Sigmoid colon (tissue), 7 donors: Measurements from ENCODE around the gene DNAI1. TPM values are rescaled to one million over a fixed set of nuclear protein-coding genes. Genes with fewer than 3 reads are reported as not detected.

Experiments used
- DNase-seq: peaks from one replicate; pipeline ENCODE4 v3.0.0-alpha.2; 2019
- H3K27ac ChIP-seq, 4 donors: fragments of 200-600 bp; sonication (generic); one replicate each; pipeline ENCODE4 v1.5.1; 2016 to 2019; ENCODE audit warnings: mild to moderate bottlenecking in 1 of 4
- H3K27me3 ChIP-seq, 3 donors: fragments of 200-600 bp; sonication (generic); one replicate each; pipeline ENCODE4 v1.5.1; 2019; ENCODE audit warnings: mild to moderate bottlenecking in 1 of 3
- H3K36me3 ChIP-seq, 4 donors: fragments of 200-600 bp; sonication (generic); one replicate each; pipeline ENCODE4 v1.5.1; 2016 to 2019
- H3K4me1 ChIP-seq, 4 donors: fragments of 200-600 bp; sonication (generic); one replicate each; pipeline ENCODE4 v1.5.1; 2017 to 2019
- H3K4me3 ChIP-seq, 4 donors: fragments of 200-600 bp; sonication (generic); one replicate each; pipeline ENCODE4 v1.5.1; 2017 to 2019; ENCODE audit warnings: mild to moderate bottlenecking in 2 of 4, moderate library complexity in 1 of 4
- H3K9me3 ChIP-seq, 4 donors: fragments of 200-600 bp in 3 of 4; sonication (generic) in 3 of 4; one replicate each; pipeline versions ENCODE4 v1.5.1 to v1.6.1; 2013 to 2019
- EP300 ChIP-seq, 4 donors: sonication (generic); formaldehyde crosslinking; IDR thresholded peaks; one replicate each; pipeline ENCODE4 v1.6.1; 2017; ENCODE audit warnings: antibody characterized with exemption in 4 of 4
- POLR2A ChIP-seq, 2 donors: fragments of 450-650 bp; IDR thresholded peaks; one replicate each; pipeline ENCODE4 v1.6.1; 2016; ENCODE audit warnings: antibody characterized with exemption in 2 of 2, mild to moderate bottlenecking in 2 of 2, moderate library complexity in 2 of 2
- POLR2AphosphoS5 ChIP-seq, 4 donors: sonication (generic); formaldehyde crosslinking; IDR thresholded peaks; one replicate each; pipeline ENCODE4 v1.6.1; 2017; ENCODE audit warnings: antibody characterized with exemption in 4 of 4
- WGBS, 2 donors: extraction: QIAGEN DNeasy Blood & Tissue Kit; methylation state at CpG; one replicate each; pipeline ENCODE4 v1.1.7; 2013; 5-methylcytosine and 5-hydroxymethylcytosine counted together
- intact Hi-C: fragments of 100-400 bp; cut with DNase I; formaldehyde crosslinking; loops from one replicate; pipeline ENCODE4 v1.15.1; 2023
- polyA plus RNA-seq, 3 donors: library from polyadenylated mRNA; stranded (reverse); fragments of 200-250 nt; gene quantifications; one replicate each; pipeline ENCODE4 v1.2.3, GENCODE V29; 2013
- total RNA-seq, 4 donors: library from RNA; depleted of rRNA; stranded (reverse); fragments of >200 nt; gene quantifications; one replicate each; pipeline ENCODE4 v1.1.0, GENCODE V29; 2016
- TF ChIP-seq, protein P1 (sequence below), 4 experiments: fragments of 450-650 bp in 3 of 4; fragments of 200-600 bp in 1 of 4; IDR thresholded peaks; one replicate each; pipeline ENCODE4 v1.5.1; 2016 to 2019; ENCODE audit warnings: antibody characterized with exemption in 4 of 4, mild to moderate bottlenecking in 3 of 4, moderate library complexity in 2 of 4
- donor health status: healthy with polysubstance abuse.
- donor health status: Bipolar disorder and iron deficiency.
- donor health status: healthy.

DNAI1 gene
- total and polyA plus RNA-seq, 7 donors: under 0.01 to 0.01 TPM; not detected in 5

GRCh38 chr9:34552986-34553385 lies 94.4 kb downstream of the DNAI1 start:
- WGBS, 2 donors: 91% methylated on average over 2 of the region's 2 CpGs
- Histone ChIP-seq H3K9me3 (no peaks in the 10 kb centered on the region), H3K27me3 (peaks cover 0 to 18% (median 7%) of the 10 kb centered on the region in 3 donors), H3K4me1 (peaks cover 0 to under 1% (median under 1%) of the 10 kb centered on the region in 4 donors), H3K4me3 (no peak overlapping the region), H3K36me3 (no peaks in the 10 kb centered on the region), H3K27ac (no peak overlapping the region)
- no peak for TF ChIP-seq POLR2A (IDR thresholded peaks at IDR 0.05)
- TF ChIP-seq, protein P1, sequence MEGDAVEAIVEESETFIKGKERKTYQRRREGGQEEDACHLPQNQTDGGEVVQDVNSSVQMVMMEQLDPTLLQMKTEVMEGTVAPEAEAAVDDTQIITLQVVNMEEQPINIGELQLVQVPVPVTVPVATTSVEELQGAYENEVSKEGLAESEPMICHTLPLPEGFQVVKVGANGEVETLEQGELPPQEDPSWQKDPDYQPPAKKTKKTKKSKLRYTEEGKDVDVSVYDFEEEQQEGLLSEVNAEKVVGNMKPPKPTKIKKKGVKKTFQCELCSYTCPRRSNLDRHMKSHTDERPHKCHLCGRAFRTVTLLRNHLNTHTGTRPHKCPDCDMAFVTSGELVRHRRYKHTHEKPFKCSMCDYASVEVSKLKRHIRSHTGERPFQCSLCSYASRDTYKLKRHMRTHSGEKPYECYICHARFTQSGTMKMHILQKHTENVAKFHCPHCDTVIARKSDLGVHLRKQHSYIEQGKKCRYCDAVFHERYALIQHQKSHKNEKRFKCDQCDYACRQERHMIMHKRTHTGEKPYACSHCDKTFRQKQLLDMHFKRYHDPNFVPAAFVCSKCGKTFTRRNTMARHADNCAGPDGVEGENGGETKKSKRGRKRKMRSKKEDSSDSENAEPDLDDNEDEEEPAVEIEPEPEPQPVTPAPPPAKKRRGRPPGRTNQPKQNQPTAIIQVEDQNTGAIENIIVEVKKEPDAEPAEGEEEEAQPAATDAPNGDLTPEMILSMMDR (IDR thresholded peaks at IDR 0.05): no peak
- TF ChIP-seq EP300 (IDR thresholded peaks at IDR 0.05): no peak
- TF ChIP-seq POLR2AphosphoS5 (IDR thresholded peaks at IDR 0.05): no peak
- peak; percentile 24 for DNase-seq
- intact Hi-C loops: no loop called here

DNA sequence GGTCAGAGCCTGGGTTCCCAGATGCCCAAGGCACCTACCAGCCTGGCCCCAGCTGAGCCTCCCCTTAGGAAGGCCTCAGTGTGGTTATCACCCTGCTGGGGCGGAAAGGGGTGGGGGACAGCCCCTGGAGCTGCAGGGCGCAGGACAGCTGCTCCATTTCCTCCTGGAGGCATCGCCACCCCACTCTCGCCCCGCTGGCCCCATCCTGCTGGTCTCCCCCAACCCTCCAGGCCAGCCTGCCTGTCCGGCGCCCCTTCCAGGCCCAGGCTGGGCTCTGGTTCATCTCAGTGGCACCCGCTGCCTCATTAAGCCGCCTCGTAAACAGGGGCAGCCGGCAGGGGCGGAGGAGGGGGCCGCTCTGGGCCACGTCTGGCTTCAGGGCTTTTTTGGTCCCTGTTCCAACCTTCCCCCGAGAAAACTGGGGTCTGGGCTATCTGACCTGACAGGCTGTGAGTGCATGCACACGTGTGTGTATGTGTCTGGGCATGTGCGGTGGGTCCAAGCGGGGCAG lies 95.0 kb downstream of the DNAI1 start:
- 84 to 85% methylated on average over 18 of the region's 18 CpGs for WGBS, 2 donors
- peak; percentile 50 for DNase-seq

DNA sequence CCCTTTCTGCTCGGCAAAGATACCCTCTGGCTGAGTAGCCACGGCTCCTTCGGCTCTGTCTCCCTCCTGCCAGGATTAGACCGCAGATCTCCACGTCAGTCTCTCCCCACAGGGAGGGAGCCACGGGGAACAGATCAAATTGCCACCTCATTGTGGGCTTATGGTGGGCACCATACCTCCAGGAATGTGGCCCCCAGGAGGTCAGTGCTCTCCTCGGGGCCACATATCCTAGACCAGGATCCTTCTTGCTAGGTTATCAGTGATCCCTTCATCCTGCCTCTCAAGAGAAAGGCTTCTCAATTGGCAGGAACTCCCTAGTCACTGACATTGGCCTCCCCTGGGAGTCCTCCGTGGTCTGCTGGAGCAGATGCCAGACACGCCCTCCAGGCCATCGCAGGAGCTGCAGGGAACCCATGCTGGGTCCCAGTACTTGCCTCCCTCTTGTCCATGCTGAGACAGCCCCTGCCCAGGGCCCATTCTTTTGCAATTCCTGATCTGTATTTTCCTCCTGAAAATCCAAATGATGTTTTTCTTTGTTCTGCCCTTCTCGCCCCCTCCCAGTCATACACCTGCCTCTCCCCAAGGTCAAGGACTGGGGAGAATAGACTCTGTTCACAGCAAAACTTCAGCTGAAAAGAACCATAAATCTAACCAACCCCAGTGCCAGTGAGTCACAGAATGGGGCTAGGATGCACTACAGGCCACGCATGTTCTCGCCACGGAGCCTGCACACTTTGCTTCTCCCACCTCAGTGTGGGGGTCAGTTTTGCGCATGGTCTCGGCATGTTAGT lies 95.8 kb downstream of the DNAI1 start:
- Histone ChIP-seq H3K9me3 (no peaks in the 10 kb centered on the region), H3K4me3 (no peak overlapping the region), H3K27ac (no peak overlapping the region), H3K27me3 (peaks cover 0 to 32% (median 16%) of the 10 kb centered on the region in 3 donors), H3K4me1 (peaks cover 0 to 3% (median under 1%) of the 10 kb centered on the region in 4 donors), H3K36me3 (no peaks in the 10 kb centered on the region)
- TF ChIP-seq POLR2AphosphoS5 (IDR thresholded peaks at IDR 0.05) (no peak), EP300 (IDR thresholded peaks at IDR 0.05) (no peak), POLR2A (IDR thresholded peaks at IDR 0.05) (no peak)
- TF ChIP-seq, protein P1 (IDR thresholded peaks at IDR 0.05): no peak
- intact Hi-C loops: no loop called here
- WGBS, 2 donors: 67 to 70% methylated on average over 16 of the region's 16 CpGs
- peak; percentile 59 for DNase-seq

More for the DNA sequence above, 95.0 kb downstream of the DNAI1 start:
- peaks cover 0 to 24% (median 7%) of the 10 kb centered on the region in 3 donors for H3K27me3 ChIP-seq
- intact Hi-C loops: no loop called here
- H3K36me3 ChIP-seq: no peaks in the 10 kb centered on the region
- H3K4me3 ChIP-seq: no peak overlapping the region
- TF ChIP-seq EP300 (IDR thresholded peaks at IDR 0.05) (no peak), POLR2AphosphoS5 (IDR thresholded peaks at IDR 0.05) (no peak), POLR2A (IDR thresholded peaks at IDR 0.05) (no peak)
- TF ChIP-seq, protein P1 (IDR thresholded peaks at IDR 0.05): no peak
- H3K27ac ChIP-seq: no peak overlapping the region
- no peaks in the 10 kb centered on the region for H3K4me1 ChIP-seq
- H3K9me3 ChIP-seq: no peaks in the 10 kb centered on the region

DNA sequence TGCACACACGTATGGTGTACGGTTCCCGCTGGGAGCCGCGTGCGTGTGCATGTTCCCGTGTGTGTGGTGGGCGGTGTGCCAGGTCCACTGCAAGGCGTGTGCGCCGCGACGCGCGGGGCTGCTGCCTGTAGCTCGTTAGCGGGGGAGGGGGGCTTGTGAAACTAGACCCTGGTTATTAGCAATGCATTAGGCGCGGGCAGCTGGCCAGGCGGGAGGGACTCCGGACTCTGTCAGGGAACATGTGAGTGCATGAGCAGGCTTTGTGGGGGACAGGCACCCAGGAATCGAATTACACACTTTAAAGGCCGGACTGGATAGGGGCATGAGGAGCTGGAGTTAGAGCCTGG lies 96.4 kb downstream of the DNAI1 start:
- Histone ChIP-seq H3K4me1 (peaks cover 0 to 9% (median 3%) of the 10 kb centered on the region in 4 donors), H3K27me3 (peaks cover 0 to 38% (median 21%) of the 10 kb centered on the region in 3 donors), H3K9me3 (no peaks in the 10 kb centered on the region), H3K4me3 (no peak overlapping the region), H3K36me3 (no peaks in the 10 kb centered on the region), H3K27ac (no peak overlapping the region)
- TF ChIP-seq, protein P1 (IDR thresholded peaks at IDR 0.05): no peak
- TF ChIP-seq EP300 (IDR thresholded peaks at IDR 0.05) (no peak), POLR2AphosphoS5 (IDR thresholded peaks at IDR 0.05) (no peak), POLR2A (IDR thresholded peaks at IDR 0.05) (no peak)
- peak; percentile 53 for DNase-seq
- 53 to 72% methylated on average over 23 of the region's 23 CpGs for WGBS, 2 donors
- intact Hi-C loops: no loop called here
